Bronchial epithelial cell (primary cell): Measurements from ENCODE around the gene NAA50. TPM values are rescaled to one million over a fixed set of nuclear protein-coding genes. Genes with fewer than 3 reads are reported as not detected.

Experiments
- DNase-seq: peaks from one replicate; pipeline ENCODE4 v3.0.0-alpha.2; 2010; ENCODE audit warnings: low read depth
- FAIRE-seq: peaks from 2 replicates; lab custom pipeline; 2011; peaks lifted over from hg19 to GRCh38; lab: Jason Lieb, UNC
- H3K27me3 ChIP-seq: 2 replicates; pipeline ENCODE4 v1.5.1; 2011; ENCODE audit warnings: low read length; ENCODE audit not compliant: control insufficient read depth, insufficient read depth
- H3K36me3 ChIP-seq: 2 replicates; pipeline ENCODE4 v1.5.1; 2011; ENCODE audit warnings: low read length; ENCODE audit not compliant: control insufficient read depth, insufficient read depth
- H3K4me3 ChIP-seq: 2 replicates; pipeline ENCODE4 v1.5.1; 2011; ENCODE audit warnings: mild to moderate bottlenecking, low read depth, low read length, control low read depth
- total RNA-seq: library from RNA; depleted of rRNA; stranded (reverse); fragments of >200 nt; gene quantifications from 2 replicates; pipeline ENCODE4 v1.2.1, GENCODE V29; 2014
- TF ChIP-seq, protein P1 (sequence below): IDR thresholded peaks from 2 replicates; pipeline ENCODE4 v1.5.1; 2011; ENCODE audit warnings: mild to moderate bottlenecking, moderate library complexity, low read length, control low read depth, inconsistent platforms; ENCODE audit not compliant: insufficient read depth, severe bottlenecking

Gene NAA50
- total RNA-seq, 1 donor from 2014 or later, result 133 TPM

DNA sequence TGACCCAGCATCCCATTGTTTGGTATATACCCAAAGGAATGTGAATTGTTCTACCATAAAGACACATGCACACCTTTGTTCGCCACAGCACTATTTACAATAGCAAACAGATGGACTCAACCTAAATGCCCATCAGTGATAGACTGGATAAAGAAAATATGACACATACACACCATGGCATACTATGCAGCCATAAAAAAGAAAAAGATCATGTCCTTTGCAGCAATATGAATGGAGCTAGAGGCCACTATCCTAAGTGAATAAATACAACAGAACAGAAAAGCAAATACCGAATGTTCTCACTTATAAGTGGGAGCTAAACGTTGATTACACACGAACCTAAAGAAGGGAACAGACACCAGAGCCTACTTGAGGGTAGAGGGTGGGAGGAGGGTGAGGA, 38.2 kb downstream of the NAA50 start:
- H3K4me3 ChIP-seq, result no peak overlapping the region
- no peaks in the 10 kb centered on the region for H3K36me3 ChIP-seq
- no peaks in the 10 kb centered on the region for H3K27me3 ChIP-seq
- no peak for DNase-seq
- TF ChIP-seq, protein P1, sequence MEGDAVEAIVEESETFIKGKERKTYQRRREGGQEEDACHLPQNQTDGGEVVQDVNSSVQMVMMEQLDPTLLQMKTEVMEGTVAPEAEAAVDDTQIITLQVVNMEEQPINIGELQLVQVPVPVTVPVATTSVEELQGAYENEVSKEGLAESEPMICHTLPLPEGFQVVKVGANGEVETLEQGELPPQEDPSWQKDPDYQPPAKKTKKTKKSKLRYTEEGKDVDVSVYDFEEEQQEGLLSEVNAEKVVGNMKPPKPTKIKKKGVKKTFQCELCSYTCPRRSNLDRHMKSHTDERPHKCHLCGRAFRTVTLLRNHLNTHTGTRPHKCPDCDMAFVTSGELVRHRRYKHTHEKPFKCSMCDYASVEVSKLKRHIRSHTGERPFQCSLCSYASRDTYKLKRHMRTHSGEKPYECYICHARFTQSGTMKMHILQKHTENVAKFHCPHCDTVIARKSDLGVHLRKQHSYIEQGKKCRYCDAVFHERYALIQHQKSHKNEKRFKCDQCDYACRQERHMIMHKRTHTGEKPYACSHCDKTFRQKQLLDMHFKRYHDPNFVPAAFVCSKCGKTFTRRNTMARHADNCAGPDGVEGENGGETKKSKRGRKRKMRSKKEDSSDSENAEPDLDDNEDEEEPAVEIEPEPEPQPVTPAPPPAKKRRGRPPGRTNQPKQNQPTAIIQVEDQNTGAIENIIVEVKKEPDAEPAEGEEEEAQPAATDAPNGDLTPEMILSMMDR, result no peak
- no peak for FAIRE-seq

DNA sequence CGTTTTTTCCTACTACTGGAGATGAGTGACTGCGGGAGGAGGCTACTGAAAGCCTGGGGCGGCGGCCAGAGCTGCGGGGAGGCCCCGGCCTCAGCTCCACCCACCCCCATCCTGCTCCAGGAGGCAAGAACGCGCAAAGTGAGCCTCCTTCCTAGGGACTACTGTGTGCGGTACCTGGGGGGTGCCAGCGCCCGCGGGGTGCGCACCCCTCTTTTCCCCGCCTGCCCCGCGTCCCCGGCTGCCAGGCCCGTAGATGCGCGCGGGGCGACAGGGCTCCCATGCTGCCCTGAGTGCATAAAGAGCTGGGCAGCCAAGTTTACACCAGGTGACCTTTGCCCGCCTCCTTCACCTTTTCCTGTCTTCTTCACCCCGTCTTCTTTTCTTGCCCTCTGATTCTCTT, 47.1 kb downstream of the NAA50 start:
- no peaks in the 10 kb centered on the region for H3K27me3 ChIP-seq
- DNase-seq (peak; percentile 22), FAIRE-seq (no peak)
- TF ChIP-seq, protein P1, result no peak
- H3K36me3 ChIP-seq, result no peaks in the 10 kb centered on the region
- peak overlapping the region; percentile 30 for H3K4me3 ChIP-seq

DNA sequence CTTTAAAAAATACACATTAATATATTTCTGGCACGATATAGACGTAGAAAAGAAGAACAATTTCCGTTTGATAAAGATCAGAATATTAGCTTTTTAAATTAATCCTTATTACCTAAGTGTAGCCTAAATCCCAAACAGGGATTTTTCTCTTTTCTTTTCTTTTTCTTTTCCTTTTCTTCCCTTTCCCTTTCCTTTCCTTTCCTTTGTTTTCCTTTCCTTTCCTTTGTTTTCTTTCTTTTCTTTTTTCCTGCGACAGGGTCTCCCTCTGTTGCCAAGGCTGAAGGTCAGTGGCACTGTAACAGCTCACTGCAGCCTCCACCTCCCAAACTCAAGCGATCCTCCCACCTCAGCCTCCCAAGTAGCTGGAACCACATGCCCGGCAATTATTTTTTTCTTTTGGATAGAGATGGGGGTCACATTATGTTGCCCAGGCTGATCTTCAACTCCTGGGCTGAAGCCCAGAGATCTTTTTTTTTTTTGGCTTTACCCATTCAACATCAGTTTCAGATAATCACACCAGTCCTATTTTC, 47.8 kb downstream of the NAA50 start:
- no peak overlapping the region for H3K4me3 ChIP-seq

DNA sequence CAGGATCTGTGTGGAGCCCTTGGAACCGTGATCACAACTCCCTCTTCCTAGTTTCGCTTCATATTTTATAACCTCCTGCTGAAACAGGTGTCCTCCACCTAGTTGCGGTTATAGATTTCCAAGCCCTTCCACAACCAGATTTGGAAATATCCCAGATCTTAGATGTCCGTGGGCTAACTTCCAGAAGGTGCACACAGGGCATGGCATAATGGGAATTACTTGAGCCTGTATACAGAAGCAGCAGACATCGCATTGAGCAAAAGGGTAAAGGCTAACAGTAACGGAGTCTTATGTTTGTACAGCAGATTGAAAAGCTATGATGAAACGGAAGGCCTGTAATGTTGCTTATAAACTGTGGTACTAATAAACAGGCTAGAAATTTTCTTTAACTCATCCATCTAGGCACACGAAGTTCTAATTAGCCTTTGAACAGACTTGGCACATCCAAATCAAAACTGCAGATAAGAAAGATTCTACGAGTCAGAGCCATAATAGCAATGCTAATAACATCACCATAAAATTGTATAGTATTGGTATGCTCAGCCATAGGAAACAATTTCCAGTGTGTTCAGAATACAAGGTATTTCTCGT, 48.5 kb downstream of the NAA50 start:
- H3K36me3 ChIP-seq, result no peaks in the 10 kb centered on the region
- FAIRE-seq (no peak), DNase-seq (peak; percentile 12)
- peak overlapping the region; percentile 92 for H3K4me3 ChIP-seq
- H3K27me3 ChIP-seq, result no peaks in the 10 kb centered on the region
- TF ChIP-seq, protein P1, result no peak

More for the DNA sequence above, 47.8 kb downstream of the NAA50 start:
- FAIRE-seq (no peak), DNase-seq (no peak)
- Histone ChIP-seq H3K27me3 (no peaks in the 10 kb centered on the region), H3K36me3 (no peaks in the 10 kb centered on the region)
- TF ChIP-seq, protein P1, result no peak

DNA sequence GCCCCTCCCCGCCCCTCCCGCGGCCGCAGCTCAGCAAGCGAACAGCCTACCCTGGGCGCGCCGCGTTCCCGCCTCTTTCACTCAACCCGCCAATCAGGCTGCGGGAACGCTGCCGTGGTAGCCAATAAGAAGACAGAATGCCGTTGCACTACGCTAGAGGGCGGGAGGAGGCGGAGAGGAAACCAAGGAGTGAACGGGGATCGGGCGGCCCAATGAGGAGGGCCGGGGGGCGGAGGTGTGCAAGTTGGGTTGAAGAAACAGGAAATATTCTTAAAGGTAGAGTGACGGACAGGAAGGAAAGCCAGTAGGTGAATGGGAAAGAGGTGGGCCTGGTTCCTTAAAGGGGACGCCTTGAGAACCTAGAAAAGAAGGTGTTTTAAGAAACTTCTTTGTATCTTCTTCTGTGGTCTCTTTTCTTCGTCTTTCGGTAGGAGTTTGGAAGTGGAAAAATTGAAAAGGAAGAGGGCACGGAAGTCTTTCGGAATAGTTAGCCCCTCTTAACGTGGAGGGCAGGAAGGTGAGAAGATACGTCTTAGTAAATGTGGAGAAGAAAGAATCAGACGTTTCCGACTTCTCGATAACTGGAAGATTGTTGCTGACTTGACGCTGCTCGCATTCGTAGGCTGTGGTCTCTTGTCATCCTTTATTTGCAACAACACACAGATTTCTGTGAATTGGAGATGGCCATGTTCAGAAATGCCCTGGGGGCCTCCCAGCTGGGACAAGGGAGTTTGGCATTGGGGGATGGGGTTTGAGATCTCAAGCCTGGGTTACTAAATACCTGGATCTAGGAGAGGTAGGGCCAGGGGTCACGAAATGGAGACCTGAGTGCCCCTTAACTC, 49.2 kb downstream of the NAA50 start:
- Histone ChIP-seq H3K4me3 (peak overlapping the region; percentile 92), H3K27me3 (no peaks in the 10 kb centered on the region), H3K36me3 (no peaks in the 10 kb centered on the region)
- TF ChIP-seq, protein P1, result no peak
- DNase-seq (peak; percentile 97), FAIRE-seq (peak; percentile 70)
